WI38 (cell line): ENCODE results near the gene RBM34.

Experiments used
- H3K4me3 ChIP-seq: 2 replicates; pipeline ENCODE4 v1.5.1; 2011; ENCODE audit warnings: low read depth, mild to moderate bottlenecking, control low read depth, low read length
- TF ChIP-seq, protein P1 (sequence below): IDR thresholded peaks from 2 replicates; pipeline ENCODE4 v1.5.1; 2012; ENCODE audit warnings: low read depth, mild to moderate bottlenecking, control low read depth, low read length

The RBM34 gene

DNA sequence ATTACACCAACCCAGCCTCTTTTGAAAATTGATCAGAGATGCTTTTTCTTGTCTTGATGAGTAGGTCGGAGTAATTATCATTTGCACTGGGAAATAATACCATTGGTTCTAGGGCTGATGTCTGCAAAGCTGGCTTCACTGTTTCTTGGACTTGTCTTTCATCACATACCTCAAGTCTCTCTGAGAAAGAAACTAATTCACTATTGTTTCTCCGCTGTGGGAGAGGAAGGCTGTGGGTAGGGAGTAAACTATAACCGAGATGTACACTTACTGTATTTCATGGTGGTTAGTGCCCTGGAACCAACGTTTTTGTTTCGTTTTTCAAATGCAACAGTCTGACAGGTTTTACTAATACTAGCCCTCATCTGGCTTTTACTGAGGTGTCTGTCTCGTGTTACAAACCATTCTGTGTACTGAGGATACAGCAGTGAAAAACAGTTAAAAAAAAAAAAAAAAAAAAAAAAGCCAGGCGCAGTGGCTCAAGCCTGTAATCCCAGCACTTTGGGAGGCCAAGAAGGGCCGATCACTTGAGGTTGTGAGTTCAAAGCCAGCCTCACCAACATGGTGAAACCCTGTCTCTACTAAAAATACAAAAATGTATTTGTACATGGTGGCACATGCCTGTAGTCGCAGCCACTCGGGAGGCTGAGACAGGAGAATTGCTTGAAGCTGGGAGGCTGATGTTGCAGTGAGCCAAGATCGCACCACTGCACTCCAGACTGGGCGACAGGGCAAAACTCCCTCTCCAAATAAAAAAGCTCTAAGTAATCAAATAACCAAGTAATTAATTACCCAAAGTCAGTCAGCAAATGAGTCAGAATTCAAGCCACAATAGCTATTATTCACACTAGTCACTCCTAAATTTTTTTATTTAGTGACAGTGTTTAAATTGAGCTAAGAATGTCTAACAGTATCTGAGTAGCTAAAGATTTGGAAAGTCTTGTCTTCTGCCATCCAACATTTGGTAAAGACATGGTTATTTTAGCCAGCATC is 55.7 kb downstream of the RBM34 start:
- no peak overlapping the region for H3K4me3 ChIP-seq
- TF ChIP-seq, protein P1, sequence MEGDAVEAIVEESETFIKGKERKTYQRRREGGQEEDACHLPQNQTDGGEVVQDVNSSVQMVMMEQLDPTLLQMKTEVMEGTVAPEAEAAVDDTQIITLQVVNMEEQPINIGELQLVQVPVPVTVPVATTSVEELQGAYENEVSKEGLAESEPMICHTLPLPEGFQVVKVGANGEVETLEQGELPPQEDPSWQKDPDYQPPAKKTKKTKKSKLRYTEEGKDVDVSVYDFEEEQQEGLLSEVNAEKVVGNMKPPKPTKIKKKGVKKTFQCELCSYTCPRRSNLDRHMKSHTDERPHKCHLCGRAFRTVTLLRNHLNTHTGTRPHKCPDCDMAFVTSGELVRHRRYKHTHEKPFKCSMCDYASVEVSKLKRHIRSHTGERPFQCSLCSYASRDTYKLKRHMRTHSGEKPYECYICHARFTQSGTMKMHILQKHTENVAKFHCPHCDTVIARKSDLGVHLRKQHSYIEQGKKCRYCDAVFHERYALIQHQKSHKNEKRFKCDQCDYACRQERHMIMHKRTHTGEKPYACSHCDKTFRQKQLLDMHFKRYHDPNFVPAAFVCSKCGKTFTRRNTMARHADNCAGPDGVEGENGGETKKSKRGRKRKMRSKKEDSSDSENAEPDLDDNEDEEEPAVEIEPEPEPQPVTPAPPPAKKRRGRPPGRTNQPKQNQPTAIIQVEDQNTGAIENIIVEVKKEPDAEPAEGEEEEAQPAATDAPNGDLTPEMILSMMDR, result no peak

DNA sequence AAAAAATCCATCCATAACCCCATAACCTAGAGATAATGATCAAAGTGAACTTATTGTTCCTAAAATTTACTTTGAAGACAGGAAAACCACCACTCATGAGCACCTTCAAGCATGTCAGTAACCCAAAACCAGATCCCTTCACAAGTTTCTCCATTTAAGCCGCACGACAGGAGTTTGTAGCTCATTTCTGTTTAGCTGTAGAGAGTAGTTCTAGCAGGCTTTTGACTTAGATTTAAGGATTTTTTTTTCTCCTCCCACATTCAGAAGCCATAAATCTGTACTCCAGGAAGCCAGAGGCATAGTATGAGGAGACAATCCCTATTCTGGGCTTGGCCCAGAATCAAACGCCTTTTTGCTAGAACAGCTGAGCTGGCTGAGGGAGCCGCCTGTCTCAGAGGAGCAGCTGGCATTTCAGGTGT is 58.0 kb downstream of the RBM34 start:
- H3K4me3 ChIP-seq, result no peak overlapping the region
- TF ChIP-seq, protein P1, result no peak

DNA sequence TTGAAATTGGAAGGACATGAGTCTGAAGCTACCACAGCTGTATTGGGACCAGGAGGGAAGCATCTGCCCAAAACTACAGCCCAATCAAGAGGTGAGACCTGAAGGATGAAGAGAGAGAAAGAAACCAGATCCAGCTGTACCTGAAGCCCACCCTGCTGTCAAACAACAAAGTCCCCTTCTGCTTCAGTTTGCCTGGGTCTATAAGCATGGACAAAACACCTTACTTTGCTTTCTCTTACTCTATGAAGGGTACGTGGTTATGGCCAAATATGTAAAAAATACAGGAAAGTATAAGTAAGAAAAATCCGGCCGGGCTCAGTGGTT is 58.8 kb downstream of the RBM34 start:
- TF ChIP-seq, protein P1, result no peak

DNA sequence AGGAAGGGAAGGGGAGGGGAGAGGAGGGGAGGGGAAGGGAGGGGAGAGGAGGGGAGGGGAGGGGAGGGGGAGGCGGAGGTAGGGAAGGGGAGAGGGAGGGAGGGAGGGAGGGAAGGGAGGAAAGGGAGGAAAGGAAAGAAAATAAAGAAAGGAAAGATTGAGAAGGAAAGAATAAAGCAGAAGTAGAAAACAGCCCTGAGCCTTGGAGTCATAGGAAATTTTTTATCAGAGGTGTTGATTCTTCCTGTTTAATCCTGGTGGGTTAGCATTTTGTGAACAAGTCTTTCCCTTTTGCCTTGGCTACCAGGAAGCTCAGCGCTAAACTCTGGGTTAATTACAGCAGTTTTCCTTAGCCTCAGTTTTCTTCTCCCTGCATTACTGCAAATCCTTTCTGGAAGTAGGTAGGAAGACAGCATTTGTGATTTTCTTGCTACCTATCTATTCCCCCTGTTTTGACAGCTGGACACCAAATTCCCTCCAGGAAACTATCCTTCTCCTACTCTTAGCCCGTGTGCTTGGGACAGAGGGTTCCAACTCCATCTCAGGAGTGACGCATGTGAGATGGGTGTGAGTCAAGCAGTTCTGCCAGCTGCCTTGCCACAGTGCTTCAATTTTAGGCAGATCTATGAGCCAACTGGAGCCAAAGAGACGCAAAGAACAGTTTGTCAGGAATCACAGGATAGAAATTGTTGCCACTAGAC is 59.3 kb downstream of the RBM34 start:
- H3K4me3 ChIP-seq, result no peak overlapping the region
- TF ChIP-seq, protein P1, result no peak

More for the DNA sequence above, 58.8 kb downstream of the RBM34 start:
- no peak overlapping the region for H3K4me3 ChIP-seq

DNA sequence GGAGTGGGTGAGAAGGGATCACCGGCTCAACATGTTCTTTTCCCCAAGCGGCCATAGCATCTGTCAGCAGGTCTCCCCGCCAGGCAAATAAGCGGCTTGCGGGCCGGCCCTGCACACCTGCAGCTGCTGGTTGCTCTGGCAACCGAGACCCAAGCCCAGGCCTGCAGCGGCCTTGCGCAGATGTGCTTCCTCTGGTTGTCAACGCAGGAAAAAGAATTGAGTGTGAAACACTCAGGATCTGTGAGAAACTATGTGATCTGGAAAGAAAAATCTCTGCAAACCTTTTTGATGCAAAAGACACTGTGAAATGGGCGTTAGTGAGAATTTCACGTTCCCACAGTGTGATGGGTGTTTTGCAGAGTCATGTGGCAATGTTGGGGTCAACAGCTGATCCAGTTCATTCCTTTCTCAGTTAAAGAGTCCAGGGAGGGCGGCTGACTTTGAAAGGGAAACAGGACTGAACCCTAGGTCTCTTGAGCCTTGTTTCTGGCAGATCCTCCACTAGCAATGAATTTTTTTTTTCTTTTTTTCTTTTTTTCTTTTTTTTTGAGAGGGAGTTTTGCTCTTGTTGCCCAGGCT is 60.8 kb downstream of the RBM34 start:
- TF ChIP-seq, protein P1, result no peak

DNA sequence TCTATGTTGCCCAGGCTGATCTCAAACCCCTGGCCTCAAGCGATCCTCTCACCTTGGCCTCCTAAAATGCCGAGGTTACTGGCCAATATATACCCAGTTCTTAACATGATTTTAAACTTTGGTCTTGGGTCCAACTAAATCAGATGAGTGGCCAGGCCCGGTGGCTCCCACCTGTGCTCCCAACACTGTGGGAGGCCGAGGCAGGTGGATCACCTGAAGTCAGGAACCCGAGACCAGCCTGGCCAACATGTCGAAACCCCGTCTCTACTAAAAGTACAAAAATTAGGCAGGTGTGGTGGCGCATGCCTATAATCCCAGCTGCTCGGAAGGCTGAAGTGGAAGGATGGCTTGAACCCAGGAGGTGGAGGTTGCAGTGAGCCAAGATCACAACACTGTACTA is 62.1 kb downstream of the RBM34 start:
- TF ChIP-seq, protein P1, result no peak
- H3K4me3 ChIP-seq, result no peak overlapping the region

More for the DNA sequence above, 60.8 kb downstream of the RBM34 start:
- H3K4me3 ChIP-seq, result no peak overlapping the region
